Right renal cortex interstitium (tissue), 3 donors: ENCODE results near the gene GPRIN2. TPM values are rescaled to one million over a fixed set of nuclear protein-coding genes. Genes with fewer than 3 reads are reported as not detected.
"Not testable (repeated sequence)": the region's sequence is repeated elsewhere in the genome, so short reads cannot be mapped to it uniquely, and the experiment has no call there.

Experiments used
- DNase-seq, 3 donors: peaks; one replicate each; pipeline ENCODE4 v3.0.0-alpha.2; 2013; ENCODE audit warnings: low read depth in 3 of 3, low spot score in 2 of 3
- polyA plus RNA-seq, 3 donors: library from polyadenylated mRNA; unstranded; fragments of 120-200 nt; gene quantifications; one replicate each; pipeline ENCODE4 v1.2.1, GENCODE V29; 2013; ENCODE audit not compliant: insufficient read length in 3 of 3

The GPRIN2 gene
- 1 to 10 TPM; 2.6 to 3.3 (median 3.2) TPM for polyA plus RNA-seq

DNA sequence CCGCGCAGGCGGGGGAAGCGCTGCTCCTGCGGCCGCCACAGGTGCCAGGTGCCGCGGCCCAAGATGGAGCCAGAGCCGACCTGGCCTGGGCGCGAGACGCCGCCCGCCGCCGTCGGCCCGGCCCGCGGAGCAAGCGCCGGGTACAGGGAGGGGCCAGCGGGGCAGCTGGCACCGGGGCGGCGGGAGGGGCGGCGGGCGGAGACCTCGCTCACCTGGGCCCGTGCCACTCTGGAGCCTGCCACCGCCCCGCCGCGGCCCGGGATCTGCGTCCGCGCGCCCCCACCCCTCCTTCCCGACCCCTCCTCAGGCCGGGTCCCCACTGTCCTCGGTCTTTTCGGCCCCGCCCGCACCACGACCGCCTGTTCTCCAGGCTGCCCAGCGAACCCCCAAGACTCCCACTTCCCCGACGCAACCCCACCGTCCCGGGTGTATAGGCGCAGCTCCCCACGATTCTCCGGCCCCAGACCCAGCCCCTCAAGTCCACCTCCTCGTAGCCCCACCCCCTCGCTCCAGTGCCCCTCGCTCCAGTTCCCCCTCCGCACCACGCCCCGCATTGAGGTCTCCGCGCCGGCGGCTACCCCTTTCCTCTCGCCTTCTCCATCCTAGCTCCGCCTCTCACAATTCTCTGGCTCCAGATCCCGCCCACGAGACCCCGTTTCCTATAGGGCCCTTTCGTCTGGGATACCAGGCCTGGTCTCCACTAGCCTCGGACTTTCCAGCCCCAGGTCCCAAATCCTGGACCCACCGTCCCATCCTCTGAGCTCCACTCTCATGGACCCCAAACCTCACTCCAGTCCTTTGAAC lies at the start of gene GPRIN2:
TSS of gene GPRIN2 (minus strand) at position 144 of the 804 bp plus-strand sequence. CDS start 5,922 bp downstream, outside the sequence.
- no peak for DNase-seq

DNA sequence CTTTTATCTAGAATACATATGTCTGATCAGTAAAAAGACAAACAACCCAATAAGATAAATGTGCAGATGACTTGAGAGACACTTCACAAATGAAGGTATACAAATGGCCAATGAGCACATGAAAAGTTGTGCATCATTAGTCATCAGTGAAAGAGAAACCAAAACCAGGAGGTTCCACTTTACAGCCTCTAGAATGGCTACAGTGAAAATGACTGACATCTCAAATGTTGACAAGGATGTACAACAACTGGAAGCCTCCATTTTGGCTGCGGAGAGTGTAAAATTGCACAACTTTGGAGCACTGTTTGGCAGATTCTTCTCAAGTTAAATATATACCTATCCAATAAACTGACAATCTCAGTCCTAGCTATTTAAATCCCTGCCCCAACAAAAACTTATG lies 44.1 kb upstream of the GPRIN2 start:
- not testable (repeated sequence) for DNase-seq

DNA sequence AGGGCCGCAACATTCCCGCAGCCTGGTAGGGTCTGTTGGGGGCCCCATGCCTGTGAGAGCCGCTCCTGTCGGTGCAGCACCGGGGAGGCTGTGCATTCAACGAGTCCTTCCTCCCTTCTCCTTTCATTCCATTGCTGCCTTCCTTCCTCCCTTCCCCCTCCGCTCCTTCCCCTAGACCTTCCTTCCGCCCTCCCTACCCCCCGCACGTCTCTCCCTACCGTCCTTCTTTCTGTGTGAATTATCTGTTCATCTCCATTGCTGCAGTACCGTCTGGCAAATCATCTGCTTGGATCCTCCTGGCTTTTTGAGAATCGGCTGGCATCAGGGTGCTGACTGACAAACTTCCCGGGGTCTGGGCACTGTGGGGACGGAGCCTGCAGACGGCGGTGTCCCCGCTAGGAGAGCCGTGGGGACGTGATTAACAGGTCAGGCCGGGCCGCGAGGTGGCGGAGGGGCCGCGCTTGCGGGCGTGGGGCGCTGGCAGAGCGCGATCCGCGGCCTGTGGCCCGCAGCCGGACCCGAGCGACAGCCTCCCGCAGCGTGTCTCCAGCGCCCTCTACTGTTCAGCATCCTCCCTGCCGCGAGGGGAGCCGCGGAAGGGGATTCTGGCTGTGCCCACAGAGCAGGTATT lies 41.3 kb upstream of the GPRIN2 start:
- DNase-seq, result not testable (repeated sequence)

DNA sequence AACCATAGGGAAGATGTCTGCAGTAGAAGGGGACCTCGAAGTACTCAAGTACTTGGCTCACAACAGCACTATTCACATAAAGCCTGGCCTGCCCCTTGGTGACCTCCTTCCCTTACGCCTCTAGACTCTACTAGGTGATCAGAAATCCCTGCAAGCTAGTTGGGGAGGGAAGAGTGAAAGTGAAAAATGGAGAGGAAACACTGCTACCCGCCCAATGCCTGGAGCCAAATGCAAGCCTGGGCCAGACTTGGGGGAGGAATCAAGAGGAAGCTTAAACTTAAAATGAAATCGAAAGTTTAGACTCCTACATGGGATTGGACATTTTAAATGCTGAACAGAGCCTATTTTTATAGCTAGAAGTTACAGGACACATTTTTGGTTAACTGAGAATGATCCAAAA lies 40.1 kb upstream of the GPRIN2 start:
- DNase-seq, result not testable (repeated sequence)

DNA sequence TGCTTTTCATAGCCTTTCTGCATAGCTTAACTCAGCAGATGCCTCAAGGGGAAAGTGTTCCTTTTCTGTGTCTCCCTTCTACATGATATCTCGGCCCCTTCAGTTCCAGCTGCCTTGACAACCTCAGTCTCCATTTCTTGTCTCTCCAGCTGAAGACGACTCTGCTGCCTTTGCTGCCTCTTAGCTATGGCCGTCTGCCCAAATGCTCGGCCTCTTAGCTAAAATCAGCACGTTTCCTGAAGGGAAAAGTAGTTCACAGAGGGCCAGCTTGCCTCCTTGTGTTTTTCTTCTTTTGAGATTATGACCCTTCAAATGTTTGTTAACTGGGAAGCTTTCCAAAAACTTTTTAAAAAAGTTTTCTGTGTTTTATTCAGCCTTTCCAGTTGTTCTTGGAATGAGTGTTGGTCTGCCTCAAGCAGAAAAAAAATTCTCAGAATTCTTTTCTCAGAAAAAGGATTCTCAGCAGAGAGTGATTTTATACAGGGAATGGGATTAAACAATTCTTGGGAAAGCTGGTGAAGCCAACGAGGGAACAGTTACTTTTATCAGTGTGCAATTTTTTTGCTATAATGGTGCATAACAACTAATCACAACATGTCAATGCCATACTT lies 38.1 kb upstream of the GPRIN2 start:
- not testable (repeated sequence) for DNase-seq

DNA sequence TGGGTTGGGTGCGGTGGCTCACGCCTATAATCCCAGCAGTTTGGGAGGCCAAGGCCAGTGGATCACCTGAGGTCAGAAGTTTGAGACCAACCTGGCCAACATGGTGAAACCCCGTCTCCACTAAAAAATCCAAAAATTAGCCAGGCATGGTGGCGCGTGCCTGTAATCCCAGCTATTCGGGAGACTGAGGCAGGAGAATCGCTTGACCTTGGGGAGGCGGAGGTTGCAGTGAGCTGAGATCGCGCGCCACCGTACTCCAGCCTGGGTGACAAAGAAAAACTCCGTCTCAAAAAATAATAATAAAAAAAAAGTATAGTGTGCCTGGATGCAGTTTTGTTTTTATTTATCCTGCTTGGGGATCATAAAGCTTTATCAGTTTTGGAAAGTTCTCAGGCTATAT lies 36.8 kb upstream of the GPRIN2 start:
- not testable (repeated sequence) for DNase-seq

DNA sequence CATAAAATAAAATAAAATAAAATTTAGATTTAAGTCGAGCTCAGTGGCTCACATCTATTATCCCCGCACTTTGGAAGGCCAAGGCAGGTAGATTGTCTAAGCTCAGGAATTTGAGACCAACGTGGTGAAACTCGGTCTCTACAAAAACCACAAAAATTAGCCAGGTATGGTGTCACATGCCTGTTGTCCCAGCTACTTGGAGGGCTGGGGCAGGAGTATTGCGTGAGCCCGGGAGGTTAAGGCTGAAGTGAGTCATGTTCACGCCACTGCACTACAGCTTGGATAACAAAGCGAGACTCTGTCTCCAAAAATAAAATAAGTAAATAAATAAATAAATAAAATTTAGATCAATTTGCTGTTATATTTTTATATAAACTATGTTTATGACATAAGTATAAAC lies 34.6 kb upstream of the GPRIN2 start:
- DNase-seq, result not testable (repeated sequence)

DNA sequence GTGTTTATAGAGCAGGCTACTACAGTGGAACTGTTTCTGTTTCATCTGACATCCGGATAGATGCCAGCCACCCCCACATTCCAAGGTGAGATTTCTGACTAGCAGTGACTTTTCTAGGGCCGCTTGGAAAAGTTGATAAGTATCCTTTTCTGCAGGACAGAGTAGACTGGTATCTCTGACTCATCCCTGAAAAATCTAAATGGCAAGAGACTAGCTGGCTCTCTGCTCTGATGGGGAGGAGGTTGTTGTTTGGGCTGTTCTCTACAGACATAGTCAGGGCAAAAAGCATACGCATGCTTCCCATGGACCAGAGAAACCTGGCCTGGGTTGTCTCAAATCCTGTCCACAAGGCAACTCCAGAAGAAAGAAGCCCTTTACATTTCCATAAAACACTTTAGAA lies 33.1 kb upstream of the GPRIN2 start:
- DNase-seq, result not testable (repeated sequence)

DNA sequence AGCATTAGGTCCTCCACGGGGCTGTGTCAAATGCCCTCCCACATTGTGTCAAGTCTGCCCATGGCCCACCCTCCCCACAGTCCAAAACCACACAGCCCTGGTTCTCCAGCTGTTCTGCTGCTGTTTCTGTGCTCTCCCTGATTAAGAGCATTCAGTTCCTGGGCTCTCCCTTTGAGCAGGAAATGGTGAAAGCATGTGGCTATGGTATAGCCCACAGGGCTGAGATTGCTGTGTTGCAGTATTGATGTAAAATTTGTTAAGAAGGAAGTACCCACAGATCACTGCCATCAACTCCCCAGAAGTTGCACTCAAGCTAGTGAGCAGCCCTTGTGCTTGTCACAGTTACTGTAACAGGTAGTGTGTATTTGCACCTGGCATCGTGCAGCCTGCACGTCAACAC lies 31.8 kb upstream of the GPRIN2 start:
- DNase-seq, result not testable (repeated sequence)

DNA sequence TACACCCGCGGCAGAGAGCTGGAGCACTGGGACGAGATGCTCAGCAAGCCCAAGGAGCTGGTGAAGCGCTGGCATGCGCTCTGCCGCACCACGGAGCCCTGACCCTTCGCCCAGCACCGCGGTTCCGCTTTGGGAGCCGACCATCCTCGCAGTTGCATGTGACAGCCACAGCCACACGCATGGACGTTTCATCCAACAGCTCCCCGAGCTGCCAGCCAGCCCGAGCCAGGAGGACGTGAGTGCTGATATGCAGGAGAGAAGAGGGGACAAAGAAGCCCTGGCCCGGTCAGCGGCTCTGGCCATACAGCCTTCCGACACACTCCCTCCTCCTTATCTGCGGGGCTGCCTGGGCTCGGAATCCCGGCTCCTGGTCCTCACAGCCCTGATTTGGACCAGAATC lies 31.1 kb upstream of the GPRIN2 start:
- not testable (repeated sequence) for DNase-seq

DNA sequence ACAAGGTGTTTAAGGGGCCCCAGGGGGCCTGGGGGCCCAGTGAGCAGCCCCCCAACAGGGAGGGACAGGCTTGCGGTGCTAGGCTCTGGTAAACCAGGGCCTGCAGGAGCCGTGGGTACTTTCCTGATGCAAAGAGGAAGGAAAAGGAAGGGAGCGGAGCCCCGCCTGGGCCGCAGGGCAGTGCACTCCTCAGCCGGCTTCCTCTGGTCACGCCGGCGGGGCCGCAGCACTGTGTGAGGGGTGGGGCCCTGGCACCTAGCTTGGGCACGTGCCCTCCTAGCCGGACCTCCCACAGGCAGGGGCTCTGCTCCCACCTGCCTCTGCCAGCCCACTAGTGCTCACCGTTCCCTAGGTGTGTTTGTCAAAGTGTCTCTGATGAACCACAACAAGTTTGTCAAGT lies 28.8 kb upstream of the GPRIN2 start:
- not testable (repeated sequence) for DNase-seq

DNA sequence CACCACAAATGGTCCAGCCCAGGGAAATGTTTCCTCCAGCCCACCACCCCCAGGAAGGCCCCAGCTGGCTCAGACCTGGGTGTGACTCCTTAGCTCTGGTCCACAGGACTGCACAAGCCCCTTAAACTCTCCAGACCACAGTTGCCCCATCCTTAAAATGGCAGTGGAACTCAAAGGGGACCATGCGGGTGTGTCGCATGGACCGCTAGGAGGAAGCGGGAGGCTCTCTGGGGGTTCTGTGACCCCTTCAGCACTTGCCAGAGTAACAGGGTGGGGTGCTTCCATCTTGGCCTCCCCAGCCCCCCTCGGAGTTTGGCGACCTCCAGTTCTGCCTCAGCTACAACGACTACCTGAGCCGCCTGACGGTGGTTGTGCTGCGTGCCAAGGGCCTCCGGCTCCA lies 27.7 kb upstream of the GPRIN2 start:
- DNase-seq, result not testable (repeated sequence)

DNA sequence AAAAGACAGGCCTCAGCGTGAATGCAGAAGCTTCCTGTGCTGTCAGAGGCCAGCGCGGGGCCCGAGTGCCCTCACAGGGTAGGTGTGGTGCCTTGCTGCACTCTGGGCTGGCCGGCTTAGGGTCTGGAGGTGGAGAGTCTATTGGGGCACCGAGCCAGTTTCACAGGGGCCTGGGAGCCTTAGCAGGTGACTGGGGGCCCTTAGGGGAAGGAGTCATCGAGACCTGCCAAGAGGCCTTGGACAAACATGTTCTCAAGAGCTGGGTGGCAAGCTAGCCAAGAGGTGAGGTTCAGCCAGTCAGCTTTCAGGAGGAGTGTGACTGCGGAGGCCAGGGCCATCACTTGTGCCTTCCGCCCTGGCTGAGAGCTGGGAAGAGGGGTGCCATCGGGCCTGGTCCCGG lies 26.1 kb upstream of the GPRIN2 start:
- DNase-seq, result not testable (repeated sequence)

DNA sequence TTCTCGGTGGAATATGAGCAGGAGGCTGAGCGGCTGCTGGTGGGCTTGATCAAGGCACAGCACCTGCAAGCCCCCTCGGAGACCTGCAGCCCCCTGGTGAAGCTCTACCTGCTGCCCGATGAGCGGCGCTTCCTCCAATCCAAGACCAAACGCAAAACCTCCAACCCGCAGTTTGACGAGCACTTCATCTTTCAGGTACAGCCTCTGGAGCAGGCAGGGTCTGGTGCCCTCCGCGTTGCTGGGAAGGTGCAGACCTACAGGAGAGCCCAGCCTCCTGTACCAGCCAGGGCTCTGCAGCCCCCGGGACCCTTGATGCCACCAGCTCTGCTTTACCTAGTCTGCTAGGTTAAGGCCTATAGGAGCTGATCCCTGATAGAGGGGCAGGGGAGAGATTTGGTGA lies 25.5 kb upstream of the GPRIN2 start:
- DNase-seq, result not testable (repeated sequence)

DNA sequence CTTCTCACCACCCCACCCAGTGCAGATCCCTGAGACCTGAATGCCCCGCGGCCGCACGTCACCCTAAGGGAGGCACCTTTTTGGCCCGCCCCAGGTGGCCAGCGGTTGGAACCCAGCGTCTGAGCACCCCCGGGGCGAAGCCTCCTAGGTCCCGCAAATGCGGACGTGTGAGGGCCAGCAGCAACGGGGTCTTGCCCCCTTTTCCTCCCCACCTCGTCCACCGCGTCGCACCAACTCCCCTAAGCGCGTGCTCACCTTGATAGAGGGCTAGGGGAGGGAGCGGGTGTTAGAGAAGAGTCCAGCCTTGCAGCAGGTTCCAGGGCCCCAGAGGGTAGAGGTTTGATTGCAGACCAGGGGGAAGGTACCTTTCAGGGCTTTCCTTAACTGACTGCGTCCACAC lies 22.9 kb upstream of the GPRIN2 start:
- DNase-seq, result not testable (repeated sequence)

DNA sequence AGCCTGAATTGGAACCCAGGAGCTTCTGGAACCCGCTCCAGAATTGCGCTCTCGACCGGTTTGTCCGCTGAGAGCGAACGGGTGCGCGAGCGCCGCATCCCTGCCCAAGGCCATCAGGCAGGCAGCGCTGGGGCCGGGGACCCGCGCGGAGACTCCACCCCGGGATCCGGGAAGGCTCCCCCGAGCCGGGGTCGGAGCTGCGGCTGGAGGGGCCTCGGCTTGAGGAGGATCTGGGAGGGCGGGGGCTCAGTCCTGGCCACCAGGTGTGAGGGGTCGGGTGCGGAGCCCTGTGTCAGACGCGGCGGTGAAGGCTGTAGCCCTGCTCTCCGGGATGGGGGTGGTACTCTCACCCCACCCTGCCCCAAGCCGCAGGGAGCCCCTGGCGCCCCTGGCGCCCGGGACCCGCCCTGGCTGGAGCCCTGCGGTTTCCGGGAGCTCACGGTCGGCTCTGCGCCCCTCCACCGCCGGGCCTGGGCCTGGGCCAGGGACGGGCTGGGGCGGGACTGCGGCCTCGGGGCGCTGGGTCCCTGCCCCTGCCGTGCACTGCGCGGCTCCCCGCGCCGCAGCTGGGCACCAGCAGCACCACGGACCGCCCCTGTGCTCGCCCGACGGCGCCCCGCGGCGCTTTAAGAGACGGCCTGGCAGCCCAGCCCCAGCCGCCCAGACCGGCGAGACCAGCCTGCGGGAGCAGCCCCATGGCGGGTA lies 22.2 kb upstream of the GPRIN2 start, which contains the start of gene SYT15:
TSS of gene SYT15 (plus strand) at position 655 of the 705 bp plus-strand sequence. CDS start at position 696, 41 bp downstream.
- not testable (repeated sequence) for DNase-seq

DNA sequence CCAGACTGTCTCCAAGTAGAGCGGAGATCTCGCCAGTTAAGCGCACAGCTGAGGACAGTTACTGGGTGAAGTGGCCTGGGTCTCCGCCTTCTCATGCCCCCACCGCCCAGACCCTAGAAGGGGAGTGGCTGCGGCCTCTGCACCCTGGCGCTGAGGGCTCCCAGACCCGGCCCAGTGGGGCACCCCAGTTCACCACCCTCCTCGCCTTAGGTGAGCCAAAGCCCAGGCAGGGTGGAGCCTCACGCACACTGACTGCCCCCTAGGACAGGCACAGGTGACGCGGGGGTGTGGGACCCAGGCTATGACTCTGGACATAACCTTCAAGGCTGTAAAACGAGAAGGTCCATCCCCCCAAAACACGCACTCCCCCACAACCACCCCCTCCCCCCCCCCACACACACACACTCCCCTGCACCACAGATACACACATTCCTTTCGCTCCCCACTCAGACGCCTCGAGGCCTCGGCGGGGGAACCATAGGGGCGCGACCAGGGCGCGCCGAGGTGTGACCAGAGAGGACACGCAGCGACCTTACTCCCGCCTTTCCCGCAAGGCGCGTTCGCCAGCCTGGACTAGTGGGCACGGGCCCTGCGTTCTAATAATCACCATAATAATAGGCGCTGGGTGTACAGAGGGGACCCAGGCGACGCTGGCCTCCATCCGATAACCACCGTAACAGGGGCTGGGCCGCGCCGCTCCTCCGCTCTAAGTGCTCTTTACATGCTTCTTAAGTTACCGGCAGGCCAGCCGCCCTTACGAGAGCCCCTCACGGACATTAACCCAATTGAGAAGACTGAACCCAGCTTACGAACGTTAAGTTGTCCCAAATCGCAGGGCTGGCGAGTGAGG lies 21.4 kb upstream of the GPRIN2 start:
- DNase-seq, result not testable (repeated sequence)

DNA sequence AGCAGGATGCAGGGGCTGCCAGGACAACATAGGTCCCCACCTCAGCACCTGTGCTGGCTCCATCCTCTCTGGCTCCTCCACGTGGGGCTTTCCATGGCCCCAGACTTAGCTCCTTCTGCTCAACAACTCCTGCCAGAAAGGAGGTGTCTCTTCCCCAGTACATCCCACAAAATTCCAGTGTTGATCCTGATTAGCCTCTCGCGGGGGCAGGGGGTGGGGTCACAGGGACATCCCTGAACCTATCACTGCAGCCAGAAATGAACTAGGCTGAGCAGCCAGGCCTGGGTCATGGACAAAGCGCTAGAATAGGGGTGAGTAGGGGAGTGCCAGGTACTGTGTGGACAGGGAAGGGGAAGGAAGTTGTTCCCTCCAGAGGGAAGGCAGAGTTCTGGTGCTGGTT lies 17.4 kb upstream of the GPRIN2 start:
- DNase-seq, result not testable (repeated sequence)

DNA sequence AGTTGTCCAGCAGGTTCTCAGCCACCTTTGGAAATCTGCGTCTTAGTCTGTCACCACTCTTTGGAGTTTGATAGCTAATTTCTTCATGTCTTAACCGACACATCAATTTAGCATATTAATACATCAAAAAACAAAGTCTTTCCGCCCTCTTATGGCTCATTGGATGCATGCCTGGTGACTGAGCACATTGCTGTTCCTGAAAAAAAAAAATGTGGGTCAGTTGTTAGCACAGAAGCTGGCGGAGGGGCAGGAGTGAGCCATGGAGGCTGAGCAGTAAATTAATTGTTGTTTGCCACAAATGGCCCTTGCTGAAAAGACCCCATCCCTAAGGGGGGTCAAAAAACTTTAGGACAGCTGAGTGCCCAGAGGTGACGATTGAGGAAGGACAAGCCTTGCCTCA lies 16.9 kb upstream of the GPRIN2 start:
- DNase-seq, result not testable (repeated sequence)

DNA sequence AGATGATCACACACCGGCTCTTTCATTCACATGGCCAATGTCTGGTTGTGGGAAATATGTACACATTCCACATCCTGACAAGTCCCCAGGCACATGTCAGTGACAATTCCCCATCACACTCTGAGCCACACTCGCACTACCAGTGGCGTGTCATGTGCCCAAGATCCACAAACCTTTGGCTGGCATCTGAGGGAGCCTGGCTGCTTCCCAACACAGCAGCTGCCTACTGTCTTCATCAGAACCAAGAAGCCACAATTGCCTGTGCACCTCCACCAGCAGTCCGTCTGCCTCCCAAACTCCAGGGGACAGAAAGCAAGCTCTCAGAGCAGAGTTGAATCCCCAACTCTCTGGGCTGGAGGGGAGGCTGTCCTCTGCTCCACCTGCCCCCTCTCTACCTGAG lies 16.3 kb upstream of the GPRIN2 start:
- DNase-seq, result not testable (repeated sequence)
